ENCODE results near the gene IFNG. TPM values are rescaled to one million over a fixed set of nuclear protein-coding genes. Genes with fewer than 3 reads are reported as not detected.
"Not testable (repeated sequence)": the region's sequence is repeated elsewhere in the genome, so short reads cannot be mapped to it uniquely, and the experiment has no call there.

IFNG gene
- total RNA-seq, 1 donor from 2014 or later: not detected

DNA sequence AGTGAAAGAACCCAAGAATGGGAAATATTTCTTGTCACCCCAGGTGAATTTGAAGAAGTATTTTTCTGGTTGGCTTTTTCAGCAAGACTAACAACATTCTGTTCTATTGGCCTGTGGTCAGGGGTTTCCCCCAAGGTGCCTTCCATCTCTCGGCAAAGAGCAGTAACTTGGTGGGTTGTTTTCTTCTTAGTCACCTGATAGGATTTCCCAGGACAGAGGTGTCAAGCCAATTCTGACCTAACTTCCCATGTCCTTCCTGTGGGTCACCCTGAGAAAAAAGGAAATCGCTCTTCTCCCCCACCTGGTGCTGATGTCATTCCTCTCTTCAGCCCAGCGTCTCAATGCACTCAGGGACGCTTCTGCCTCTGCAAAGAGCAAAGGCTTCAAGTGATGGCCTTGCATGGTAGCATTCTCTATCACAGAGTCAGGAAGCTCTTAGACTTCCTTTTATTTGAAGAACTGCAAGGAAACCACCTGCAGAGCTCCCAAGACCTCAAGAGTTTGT, 16.1 kb upstream of the IFNG start:
- Histone ChIP-seq H3K27me3 (ENCODE audit: control insufficient read depth, insufficient read depth, low read length) (no peaks in the 10 kb centered on the region), H3K4me3 (ENCODE audit: low read depth, low read length) (no peak overlapping the region), H3K36me3 (ENCODE audit: control insufficient read depth, insufficient read depth, low read length) (no peaks in the 10 kb centered on the region)
- DNase-seq (ENCODE audit: low read depth): no peak
- TF ChIP-seq, protein P1, sequence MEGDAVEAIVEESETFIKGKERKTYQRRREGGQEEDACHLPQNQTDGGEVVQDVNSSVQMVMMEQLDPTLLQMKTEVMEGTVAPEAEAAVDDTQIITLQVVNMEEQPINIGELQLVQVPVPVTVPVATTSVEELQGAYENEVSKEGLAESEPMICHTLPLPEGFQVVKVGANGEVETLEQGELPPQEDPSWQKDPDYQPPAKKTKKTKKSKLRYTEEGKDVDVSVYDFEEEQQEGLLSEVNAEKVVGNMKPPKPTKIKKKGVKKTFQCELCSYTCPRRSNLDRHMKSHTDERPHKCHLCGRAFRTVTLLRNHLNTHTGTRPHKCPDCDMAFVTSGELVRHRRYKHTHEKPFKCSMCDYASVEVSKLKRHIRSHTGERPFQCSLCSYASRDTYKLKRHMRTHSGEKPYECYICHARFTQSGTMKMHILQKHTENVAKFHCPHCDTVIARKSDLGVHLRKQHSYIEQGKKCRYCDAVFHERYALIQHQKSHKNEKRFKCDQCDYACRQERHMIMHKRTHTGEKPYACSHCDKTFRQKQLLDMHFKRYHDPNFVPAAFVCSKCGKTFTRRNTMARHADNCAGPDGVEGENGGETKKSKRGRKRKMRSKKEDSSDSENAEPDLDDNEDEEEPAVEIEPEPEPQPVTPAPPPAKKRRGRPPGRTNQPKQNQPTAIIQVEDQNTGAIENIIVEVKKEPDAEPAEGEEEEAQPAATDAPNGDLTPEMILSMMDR (IDR thresholded peaks at IDR 0.05; ENCODE audit: insufficient read depth, low read length, poor library complexity, severe bottlenecking): no peak

GRCh38 chr12:68174761-68175160, 15.2 kb upstream of the IFNG start:
- DNase-seq (ENCODE audit: low read depth); H3K36me3 ChIP-seq (ENCODE audit: control insufficient read depth, insufficient read depth, low read length); H3K27me3 ChIP-seq (ENCODE audit: control insufficient read depth, insufficient read depth, low read length); H3K4me3 ChIP-seq (ENCODE audit: low read depth, low read length): not testable (repeated sequence)

- Histone ChIP-seq H3K4me3 (ENCODE audit: low read depth, low read length) (no peak overlapping the region), H3K27me3 (ENCODE audit: control insufficient read depth, insufficient read depth, low read length) (no peaks in the 10 kb centered on the region), H3K36me3 (ENCODE audit: control insufficient read depth, insufficient read depth, low read length) (no peaks in the 10 kb centered on the region)
- TF ChIP-seq, protein P1 (IDR thresholded peaks at IDR 0.05; ENCODE audit: insufficient read depth, low read length, poor library complexity, severe bottlenecking): no peak
- DNase-seq (ENCODE audit: low read depth): no peak
Measured at GRCh38 chr12:68173792-68174191, 14.3 kb upstream of the IFNG start.

- Histone ChIP-seq H3K36me3 (ENCODE audit: control insufficient read depth, insufficient read depth, low read length) (no peaks in the 10 kb centered on the region), H3K4me3 (ENCODE audit: low read depth, low read length) (no peak overlapping the region), H3K27me3 (ENCODE audit: control insufficient read depth, insufficient read depth, low read length) (no peaks in the 10 kb centered on the region)
- TF ChIP-seq, protein P1 (IDR thresholded peaks at IDR 0.05; ENCODE audit: insufficient read depth, low read length, poor library complexity, severe bottlenecking): no peak
- DNase-seq (ENCODE audit: low read depth): no peak
Measured at GRCh38 chr12:68170726-68171125, 11.2 kb upstream of the IFNG start.

GRCh38 chr12:68169213-68169889, 9.8 kb upstream of the IFNG start:
- TF ChIP-seq, protein P1 (IDR thresholded peaks at IDR 0.05; ENCODE audit: insufficient read depth, low read length, poor library complexity, severe bottlenecking): no peak
- H3K36me3 ChIP-seq (ENCODE audit: control insufficient read depth, insufficient read depth, low read length): no peaks in the 10 kb centered on the region
- H3K4me3 ChIP-seq (ENCODE audit: low read depth, low read length): no peak overlapping the region
- no peak for DNase-seq (ENCODE audit: low read depth)
- H3K27me3 ChIP-seq (ENCODE audit: control insufficient read depth, insufficient read depth, low read length): no peaks in the 10 kb centered on the region

DNA sequence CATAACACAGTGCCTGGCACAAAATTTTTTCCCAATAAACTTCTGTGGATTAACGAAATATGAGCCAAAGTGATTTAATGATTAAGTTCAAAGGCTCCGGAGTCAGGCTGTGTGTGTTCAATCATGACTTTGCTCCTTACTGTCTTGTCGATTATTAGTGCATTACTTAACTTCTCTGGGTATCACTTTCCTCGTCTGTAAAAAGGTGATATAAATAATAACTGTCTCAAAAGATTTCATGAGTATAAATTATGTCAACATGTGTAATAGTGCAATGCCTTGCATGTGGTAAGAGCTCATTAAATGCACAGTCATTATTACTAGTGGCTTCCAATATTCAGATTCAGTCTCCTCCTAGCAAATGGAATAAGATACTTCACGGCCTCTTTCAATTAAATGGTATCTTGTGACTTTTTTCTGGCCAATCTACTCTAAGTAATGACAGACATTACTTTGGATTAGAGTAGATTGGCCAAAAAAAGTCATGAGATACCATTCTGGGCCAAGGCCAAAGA, 6.8 kb upstream of the IFNG start:
- DNase-seq (ENCODE audit: low read depth): no peak
- Histone ChIP-seq H3K4me3 (ENCODE audit: low read depth, low read length) (no peak overlapping the region), H3K27me3 (ENCODE audit: control insufficient read depth, insufficient read depth, low read length) (no peaks in the 10 kb centered on the region), H3K36me3 (ENCODE audit: control insufficient read depth, insufficient read depth, low read length) (no peaks in the 10 kb centered on the region)
- TF ChIP-seq, protein P1 (IDR thresholded peaks at IDR 0.05; ENCODE audit: insufficient read depth, low read length, poor library complexity, severe bottlenecking): no peak
